Naive thymus-derived CD4-positive, alpha-beta T cell (primary cell): ENCODE measurements around the gene TIMM22. TPM values are rescaled to one million over a fixed set of nuclear protein-coding genes. Genes with fewer than 3 reads are reported as not detected.
"Not testable (repeated sequence)": the region's sequence is repeated elsewhere in the genome, so short reads cannot be mapped to it uniquely, and the experiment has no call there.

Experiments
- ATAC-seq: fragments of 150-1000 bp; cut with Tn5 transposase; 2 replicates; pipeline ENCODE4 v1.10.0; 2021; ENCODE audit warnings: mild to moderate bottlenecking, moderate library complexity
- CTCF ChIA-PET: fragments of 350-600 bp; sonication (Branson Sonifier 250); formaldehyde crosslinking; loops from one replicate; lab custom pipeline; 2021; ENCODE audit warnings: antibody characterized with exemption; lab: Charles Lee
- POLR2A ChIA-PET: fragments of 350-600 bp; sonication (Branson Sonifier 250); formaldehyde crosslinking; loops from one replicate; lab custom pipeline; 2021; ENCODE audit warnings: antibody characterized with exemption, inconsistent platforms; lab: Charles Lee
- DNase-seq, 9 donors: peaks; one replicate each; pipeline versions ENCODE4 v3.0.0 to v3.0.0-alpha.2; 2020 to 2022; ENCODE audit warnings: mixed read lengths in 1 of 9
- H3K27ac ChIP-seq: one replicate; pipeline ENCODE4 v1.7.0; 2013; ENCODE audit warnings: mild to moderate bottlenecking, low read depth, low read length, moderate library complexity
- H3K27me3 ChIP-seq, 2 donors: one replicate each; pipeline ENCODE4 v1.7.0; 2013; ENCODE audit warnings: low read length in 2 of 2, mild to moderate bottlenecking in 2 of 2, moderate library complexity in 2 of 2; ENCODE audit not compliant: control insufficient read depth in 2 of 2, insufficient read depth in 2 of 2
- H3K36me3 ChIP-seq, 3 experiments: 1 replicate in 2 of 3; 2 replicates in 1 of 3; pipeline ENCODE4 v1.7.0; 2013; ENCODE audit warnings: low read length in 3 of 3, mild to moderate bottlenecking in 3 of 3, moderate library complexity in 1 of 3; ENCODE audit not compliant: insufficient read depth in 3 of 3, control insufficient read depth in 2 of 3
- H3K4me1 ChIP-seq, 2 donors: one replicate each; pipeline ENCODE4 v1.7.0; 2013; ENCODE audit warnings: low read length in 2 of 2, mild to moderate bottlenecking in 2 of 2, moderate library complexity in 1 of 2; ENCODE audit not compliant: control insufficient read depth in 2 of 2, insufficient read depth in 2 of 2
- H3K4me3 ChIP-seq: 2 replicates; pipeline ENCODE4 v1.7.0; 2013; ENCODE audit warnings: mild to moderate bottlenecking, low read length
- H3K9me3 ChIP-seq, 3 experiments: 1 replicate in 2 of 3; 2 replicates in 1 of 3; pipeline ENCODE4 v1.7.0; 2013; ENCODE audit warnings: low read length in 3 of 3; ENCODE audit not compliant: control insufficient read depth in 2 of 3
- H3K27ac Mint-ChIP-seq, 9 donors: one replicate each; pipeline ENCODE4 v1.8.0; 2020 to 2022; ENCODE audit warnings: mixed read lengths in 9 of 9, mild to moderate bottlenecking in 8 of 9, moderate library complexity in 5 of 9, inconsistent platforms in 2 of 9
- H3K27me3 Mint-ChIP-seq, 5 donors: one replicate each; pipeline ENCODE4 v1.8.0; 2021 to 2022; ENCODE audit warnings: mixed read lengths in 5 of 5, mild to moderate bottlenecking in 1 of 5
- H3K36me3 Mint-ChIP-seq, 5 donors: one replicate each; pipeline ENCODE4 v1.8.0; 2020 to 2022; ENCODE audit warnings: mixed read lengths in 5 of 5, mild to moderate bottlenecking in 3 of 5, inconsistent platforms in 1 of 5
- H3K4me1 Mint-ChIP-seq, 7 donors: one replicate each; pipeline ENCODE4 v1.8.0; 2020 to 2022; ENCODE audit warnings: mixed read lengths in 7 of 7, mild to moderate bottlenecking in 3 of 7, inconsistent platforms in 1 of 7
- H3K4me3 Mint-ChIP-seq, 10 donors: one replicate each; pipeline ENCODE4 v1.8.0; 2020 to 2022; ENCODE audit warnings: mild to moderate bottlenecking in 10 of 10, mixed read lengths in 10 of 10, moderate library complexity in 6 of 10, inconsistent platforms in 2 of 10
- H3K9me3 Mint-ChIP-seq, 11 donors: one replicate each; pipeline ENCODE4 v1.8.0; 2020 to 2022; ENCODE audit warnings: mixed read lengths in 11 of 11, mild to moderate bottlenecking in 4 of 11, inconsistent platforms in 1 of 11, moderate library complexity in 1 of 11
- intact Hi-C, 2 donors: fragments of 100-400 bp; cut with micrococcal nuclease; formaldehyde crosslinking; loops; one replicate each; pipeline ENCODE4 v1.15.1; 2023
- polyA plus RNA-seq, 2 donors: library from polyadenylated mRNA; unstranded; fragments of 300-500 nt; fragmentation: Illumina TruSeq; gene quantifications; one replicate each; pipeline ENCODE4 v1.2.3, GENCODE V29; 2021
- total RNA-seq, 6 experiments: library from RNA in 5 of 6; stranded (reverse) in 5 of 6; gene quantifications; 1 replicate in 5 of 6; 2 replicates in 1 of 6; pipeline ENCODE4 v1.2.3 and lab custom pipeline; 2021 to 2026

TIMM22 gene
- total and polyA plus RNA-seq, 7 experiments from 2014 or later = 8.3 to 27.9 (median 13.0) TPM

DNA sequence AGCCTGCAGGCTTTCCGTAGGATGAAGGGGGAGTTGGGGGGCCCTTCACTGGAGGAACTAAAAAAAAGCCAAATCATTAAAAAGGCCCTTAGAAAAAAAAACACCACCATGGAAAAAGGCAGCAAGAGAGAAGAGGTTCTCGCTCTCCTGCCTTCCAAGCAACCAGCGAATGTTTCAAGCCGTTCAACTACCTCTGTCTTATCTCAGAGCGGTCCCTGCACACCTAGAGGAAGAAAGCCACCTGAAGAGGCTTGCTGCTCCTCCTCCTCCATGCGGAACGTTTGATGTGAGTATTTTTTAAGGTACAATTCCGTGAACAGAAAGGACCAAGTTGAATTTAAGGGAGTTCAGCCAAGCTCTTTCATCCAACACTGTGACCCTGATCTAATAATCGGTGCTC lies 26.6 kb upstream of the TIMM22 start:
- Histone ChIP-seq H3K4me3 (no peak overlapping the region), H3K36me3 (no peaks in the 10 kb centered on the region), H3K9me3 (no peaks in the 10 kb centered on the region), H3K27me3 (no peaks in the 10 kb centered on the region), H3K27ac (no peak overlapping the region), H3K4me1 (no peaks in the 10 kb centered on the region)
- H3K9me3 Mint-ChIP-seq = peaks cover 0 to 1% (median 0%) of the 10 kb centered on the region in 11 donors
- DNase-seq = no peak
- ChIA-PET CTCF (no interaction called here), POLR2A (no interaction called here)
- intact Hi-C loops = no loop called here
- H3K4me1 Mint-ChIP-seq = peaks cover 0 to 4% (median 0%) of the 10 kb centered on the region in 7 donors
- no peak for ATAC-seq
- no peak overlapping the region for H3K27ac Mint-ChIP-seq
- peaks cover 26 to 58% (median 44%) of the 10 kb centered on the region in 5 donors for H3K27me3 Mint-ChIP-seq
- H3K36me3 Mint-ChIP-seq = no peaks in the 10 kb centered on the region
- H3K4me3 Mint-ChIP-seq = no peak overlapping the region

DNA sequence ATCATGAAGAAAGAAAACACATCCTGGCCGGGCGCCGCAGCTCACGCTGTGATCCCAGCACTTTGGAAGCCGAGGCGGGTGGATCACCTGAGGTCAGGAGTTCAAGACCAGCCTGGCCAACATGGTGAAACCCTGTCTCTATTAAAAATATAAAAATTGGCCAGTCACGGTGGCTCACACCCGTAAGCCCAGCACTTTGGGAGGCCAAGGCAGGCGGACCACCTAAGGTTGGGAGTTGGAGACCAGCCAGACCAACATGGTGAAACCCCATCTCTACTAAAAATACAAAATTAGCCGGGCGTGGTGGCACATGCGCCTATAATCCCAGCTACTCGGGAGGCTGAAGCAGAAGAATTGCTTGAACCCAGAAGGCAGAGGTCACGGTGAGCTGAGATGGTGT lies 25.1 kb upstream of the TIMM22 start:
- H3K27ac Mint-ChIP-seq, H3K4me3 Mint-ChIP-seq, H3K27me3 ChIP-seq, H3K9me3 Mint-ChIP-seq, H3K36me3 ChIP-seq, H3K4me1 ChIP-seq, DNase-seq, H3K36me3 Mint-ChIP-seq, ATAC-seq, H3K4me1 Mint-ChIP-seq, H3K9me3 ChIP-seq, H3K27ac ChIP-seq, POLR2A ChIA-PET, H3K4me3 ChIP-seq, intact Hi-C loops: not testable (repeated sequence)
- CTCF ChIA-PET = interaction anchor here (0.7 kb wide), 1 partner anchor 281 kb away, joined by 3 read pairs; no protein-coding TSS in a partner anchor
- peaks cover 40 to 71% (median 58%) of the 10 kb centered on the region in 5 donors for H3K27me3 Mint-ChIP-seq

- Histone ChIP-seq H3K4me1 (peaks cover 0 to 2% of the 10 kb centered on the region in 2 donors), H3K27ac (no peak overlapping the region), H3K4me3 (no peak overlapping the region), H3K27me3 (peaks cover 5 to 10% of the 10 kb centered on the region in 2 donors), H3K9me3 (no peaks in the 10 kb centered on the region), H3K36me3 (no peaks in the 10 kb centered on the region)
- POLR2A ChIA-PET = no interaction called here
- no peak for ATAC-seq
- no peak for DNase-seq
- intact Hi-C loops = no loop called here
- peaks cover 2 to 6% (median 4%) of the 10 kb centered on the region in 7 donors for H3K4me1 Mint-ChIP-seq
- H3K27me3 Mint-ChIP-seq = peaks cover 50 to 72% (median 60%) of the 10 kb centered on the region in 5 donors
- no peaks in the 10 kb centered on the region for H3K9me3 Mint-ChIP-seq
- CTCF ChIA-PET = no interaction called here
- H3K36me3 Mint-ChIP-seq = no peaks in the 10 kb centered on the region
- no peak overlapping the region for H3K27ac Mint-ChIP-seq
- no peak overlapping the region for H3K4me3 Mint-ChIP-seq
Measured at GRCh38 chr17:973053-973452, 23.9 kb upstream of the TIMM22 start.

- CTCF ChIA-PET, ATAC-seq, H3K4me1 ChIP-seq, H3K4me3 Mint-ChIP-seq, H3K4me1 Mint-ChIP-seq, H3K9me3 ChIP-seq, H3K36me3 Mint-ChIP-seq, H3K36me3 ChIP-seq, H3K9me3 Mint-ChIP-seq, DNase-seq, H3K27ac Mint-ChIP-seq, POLR2A ChIA-PET, H3K27ac ChIP-seq, H3K4me3 ChIP-seq: not testable (repeated sequence)
- peaks cover 6 to 11% of the 10 kb centered on the region in 2 donors for H3K27me3 ChIP-seq
- intact Hi-C loops = loop anchor here in 1 of 2 donors (5.0 kb wide), 1 partner anchor 242 kb away; the partner anchor contains the start of gene TLCD3A
- H3K27me3 Mint-ChIP-seq = peaks cover 47 to 59% (median 49%) of the 10 kb centered on the region in 5 donors
Measured at GRCh38 chr17:974778-975177, 22.2 kb upstream of the TIMM22 start.

DNA sequence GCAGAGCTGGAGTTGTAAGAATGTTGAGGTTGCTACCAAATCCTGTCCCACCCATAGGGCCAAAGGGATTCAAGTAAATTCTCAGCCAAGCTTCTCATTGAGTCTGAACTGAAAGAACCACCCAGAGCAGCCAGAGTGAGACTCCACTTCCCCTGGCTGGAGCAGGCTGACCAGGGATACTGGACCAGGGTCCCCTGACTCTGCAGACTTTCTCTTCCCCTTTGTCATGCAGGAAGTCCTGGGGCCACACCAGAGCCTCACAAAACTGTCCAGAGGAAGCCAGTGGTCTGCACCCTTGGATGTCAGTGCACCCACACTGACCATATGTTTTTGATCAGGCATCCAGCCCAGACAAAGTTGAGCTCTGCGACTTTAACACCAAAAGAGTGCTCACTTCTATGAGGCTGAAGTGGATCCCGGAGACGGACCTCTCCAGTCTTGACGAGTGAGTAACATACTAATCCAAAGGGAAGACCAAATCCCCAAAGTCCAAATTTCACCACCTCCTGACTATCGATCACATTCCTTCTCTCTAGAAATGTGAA lies 21.5 kb upstream of the TIMM22 start:
- H3K27ac Mint-ChIP-seq = no peak overlapping the region

DNA sequence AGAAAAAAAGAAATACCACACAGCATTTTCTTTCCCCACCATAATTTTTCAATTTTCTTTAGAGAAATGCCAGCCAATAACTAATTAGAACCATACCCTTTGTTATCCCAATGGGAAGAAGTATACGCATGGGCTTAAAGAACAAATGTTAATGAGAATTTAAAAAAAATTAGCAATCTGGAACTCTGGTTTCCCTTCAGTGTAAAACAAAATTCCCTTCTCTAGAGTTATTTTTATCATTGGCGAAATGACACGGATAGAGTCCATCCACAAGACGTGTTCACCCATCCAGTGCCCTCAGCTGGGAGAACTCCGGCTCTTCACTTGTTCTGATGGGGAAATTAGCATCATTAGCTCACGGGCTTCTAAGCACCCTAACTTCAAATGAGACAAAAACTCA lies 20.6 kb upstream of the TIMM22 start:
- ATAC-seq (no peak), DNase-seq (no peak)
- intact Hi-C loops = loop anchor here in 1 of 2 donors (5.0 kb wide), 1 partner anchor 244 kb away; the partner anchor contains the start of gene TLCD3A
- ChIA-PET CTCF (interaction anchor here (0.7 kb wide), 1 partner anchor 12 kb away, joined by 3 read pairs; no protein-coding TSS in a partner anchor), POLR2A (interaction anchor here (0.6 kb wide), 1 partner anchor 239 kb away, joined by 4 read pairs; no protein-coding TSS in a partner anchor)
- peaks cover 43 to 46% (median 44%) of the 10 kb centered on the region in 5 donors for H3K27me3 Mint-ChIP-seq
- peaks cover 13 to 20% (median 15%) of the 10 kb centered on the region in 7 donors for H3K4me1 Mint-ChIP-seq
- Histone ChIP-seq H3K27ac (no peak overlapping the region), H3K9me3 (no peaks in the 10 kb centered on the region), H3K36me3 (no peaks in the 10 kb centered on the region), H3K27me3 (peaks cover 6 to 11% of the 10 kb centered on the region in 2 donors), H3K4me3 (no peak overlapping the region), H3K4me1 (peaks cover 8 to 19% of the 10 kb centered on the region in 2 donors)
- no peaks in the 10 kb centered on the region for H3K9me3 Mint-ChIP-seq
- no peak overlapping the region for H3K4me3 Mint-ChIP-seq
- H3K36me3 Mint-ChIP-seq = no peaks in the 10 kb centered on the region
- H3K27ac Mint-ChIP-seq = no peak overlapping the region

More for the DNA sequence above, 21.5 kb upstream of the TIMM22 start:
- no peaks in the 10 kb centered on the region for H3K9me3 ChIP-seq
- H3K27me3 ChIP-seq = peaks cover 6 to 11% of the 10 kb centered on the region in 2 donors
- no peak overlapping the region for H3K27ac ChIP-seq
- no peak overlapping the region for H3K4me3 ChIP-seq
- peaks cover 40 to 53% (median 45%) of the 10 kb centered on the region in 5 donors for H3K27me3 Mint-ChIP-seq
- ATAC-seq = no peak
- no peaks in the 10 kb centered on the region for H3K36me3 ChIP-seq
- no peak for DNase-seq
- CTCF ChIA-PET = no interaction called here
- H3K4me3 Mint-ChIP-seq = no peak overlapping the region
- no peaks in the 10 kb centered on the region for H3K9me3 Mint-ChIP-seq
- POLR2A ChIA-PET = no interaction called here
- peaks cover 4 to 15% of the 10 kb centered on the region in 2 donors for H3K4me1 ChIP-seq
- H3K36me3 Mint-ChIP-seq = no peaks in the 10 kb centered on the region
- peaks cover 6 to 11% (median 8%) of the 10 kb centered on the region in 7 donors for H3K4me1 Mint-ChIP-seq
- intact Hi-C loops = loop anchor here in 1 of 2 donors (5.0 kb wide), 1 partner anchor 243 kb away; the partner anchor contains the start of gene TLCD3A
